Bronchial epithelial cell (primary cell): Measurements from ENCODE around the gene ASCC1. TPM values are rescaled to one million over a fixed set of nuclear protein-coding genes. Genes with fewer than 3 reads are reported as not detected.

Source experiments
- DNase-seq: peaks from one replicate; pipeline ENCODE4 v3.0.0-alpha.2; 2010; ENCODE audit warnings: low read depth
- FAIRE-seq: peaks from 2 replicates; lab custom pipeline; 2011; peaks lifted over from hg19 to GRCh38; lab: Jason Lieb, UNC
- H3K27me3 ChIP-seq: 2 replicates; pipeline ENCODE4 v1.5.1; 2011; ENCODE audit warnings: low read length; ENCODE audit not compliant: control insufficient read depth, insufficient read depth
- H3K36me3 ChIP-seq: 2 replicates; pipeline ENCODE4 v1.5.1; 2011; ENCODE audit warnings: low read length; ENCODE audit not compliant: control insufficient read depth, insufficient read depth
- H3K4me3 ChIP-seq: 2 replicates; pipeline ENCODE4 v1.5.1; 2011; ENCODE audit warnings: mild to moderate bottlenecking, low read depth, low read length, control low read depth
- total RNA-seq: library from RNA; depleted of rRNA; stranded (reverse); fragments of >200 nt; gene quantifications from 2 replicates; pipeline ENCODE4 v1.2.1, GENCODE V29; 2014
- TF ChIP-seq, protein P1 (sequence below): IDR thresholded peaks from 2 replicates; pipeline ENCODE4 v1.5.1; 2011; ENCODE audit warnings: mild to moderate bottlenecking, moderate library complexity, low read length, control low read depth, inconsistent platforms; ENCODE audit not compliant: insufficient read depth, severe bottlenecking

ASCC1 gene
- total RNA-seq, 1 donor from 2014 or later, result 22.4 TPM

DNA sequence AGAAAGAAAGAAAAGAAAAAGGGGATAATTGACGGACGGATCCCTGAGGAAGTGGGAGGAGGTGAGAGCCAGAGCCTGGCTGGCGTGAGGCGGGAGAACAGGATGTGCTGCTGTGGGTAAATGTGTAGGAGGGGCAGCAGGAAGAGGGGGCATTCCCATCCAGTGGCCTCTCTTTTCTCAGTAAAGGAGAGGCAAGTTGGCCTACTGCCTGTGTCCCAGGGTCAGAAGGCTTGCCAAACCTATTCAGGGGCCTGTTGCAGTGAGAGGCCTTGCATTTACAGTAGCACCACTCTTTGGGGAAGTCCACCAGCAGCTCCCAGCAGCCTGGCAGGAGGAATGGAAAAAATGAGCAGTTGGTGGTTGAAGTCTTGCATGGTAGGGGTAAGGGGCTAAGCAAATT, 26.6 kb upstream of the ASCC1 start:
- Histone ChIP-seq H3K27me3 (no peaks in the 10 kb centered on the region), H3K36me3 (no peaks in the 10 kb centered on the region), H3K4me3 (no peak overlapping the region)
- TF ChIP-seq, protein P1, sequence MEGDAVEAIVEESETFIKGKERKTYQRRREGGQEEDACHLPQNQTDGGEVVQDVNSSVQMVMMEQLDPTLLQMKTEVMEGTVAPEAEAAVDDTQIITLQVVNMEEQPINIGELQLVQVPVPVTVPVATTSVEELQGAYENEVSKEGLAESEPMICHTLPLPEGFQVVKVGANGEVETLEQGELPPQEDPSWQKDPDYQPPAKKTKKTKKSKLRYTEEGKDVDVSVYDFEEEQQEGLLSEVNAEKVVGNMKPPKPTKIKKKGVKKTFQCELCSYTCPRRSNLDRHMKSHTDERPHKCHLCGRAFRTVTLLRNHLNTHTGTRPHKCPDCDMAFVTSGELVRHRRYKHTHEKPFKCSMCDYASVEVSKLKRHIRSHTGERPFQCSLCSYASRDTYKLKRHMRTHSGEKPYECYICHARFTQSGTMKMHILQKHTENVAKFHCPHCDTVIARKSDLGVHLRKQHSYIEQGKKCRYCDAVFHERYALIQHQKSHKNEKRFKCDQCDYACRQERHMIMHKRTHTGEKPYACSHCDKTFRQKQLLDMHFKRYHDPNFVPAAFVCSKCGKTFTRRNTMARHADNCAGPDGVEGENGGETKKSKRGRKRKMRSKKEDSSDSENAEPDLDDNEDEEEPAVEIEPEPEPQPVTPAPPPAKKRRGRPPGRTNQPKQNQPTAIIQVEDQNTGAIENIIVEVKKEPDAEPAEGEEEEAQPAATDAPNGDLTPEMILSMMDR, result no peak
- no peak for FAIRE-seq
- no peak for DNase-seq

DNA sequence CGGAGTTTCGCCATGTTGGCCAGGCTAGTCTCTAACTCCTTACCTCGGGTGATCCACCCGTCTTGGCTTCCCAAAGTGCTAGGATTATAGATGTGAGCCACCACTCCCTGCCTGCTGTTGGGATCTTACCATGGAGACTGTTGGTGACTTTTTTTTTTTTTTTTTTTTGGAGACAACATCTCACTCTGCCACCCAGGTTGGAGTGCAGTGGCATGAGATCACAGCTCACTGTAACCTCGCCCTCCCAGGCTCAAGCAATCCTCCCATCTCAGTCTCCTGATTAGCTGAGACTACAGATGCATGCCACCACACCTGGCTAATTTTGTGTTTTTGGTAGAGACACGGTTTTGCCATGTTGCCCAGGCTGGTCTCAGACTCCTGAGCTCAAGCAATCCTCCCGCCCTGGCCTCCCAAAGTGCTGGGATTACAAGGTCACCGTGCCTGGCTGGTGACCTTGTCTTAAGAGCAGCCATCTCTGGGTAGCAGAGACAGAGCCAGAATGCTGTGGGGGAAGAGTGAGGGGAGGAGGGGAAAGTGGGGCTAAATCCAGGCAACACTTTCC, 25.7 kb upstream of the ASCC1 start:
- FAIRE-seq, result no peak
- DNase-seq, result no peak
- Histone ChIP-seq H3K27me3 (no peaks in the 10 kb centered on the region), H3K4me3 (no peak overlapping the region), H3K36me3 (no peaks in the 10 kb centered on the region)
- TF ChIP-seq, protein P1, result no peak

DNA sequence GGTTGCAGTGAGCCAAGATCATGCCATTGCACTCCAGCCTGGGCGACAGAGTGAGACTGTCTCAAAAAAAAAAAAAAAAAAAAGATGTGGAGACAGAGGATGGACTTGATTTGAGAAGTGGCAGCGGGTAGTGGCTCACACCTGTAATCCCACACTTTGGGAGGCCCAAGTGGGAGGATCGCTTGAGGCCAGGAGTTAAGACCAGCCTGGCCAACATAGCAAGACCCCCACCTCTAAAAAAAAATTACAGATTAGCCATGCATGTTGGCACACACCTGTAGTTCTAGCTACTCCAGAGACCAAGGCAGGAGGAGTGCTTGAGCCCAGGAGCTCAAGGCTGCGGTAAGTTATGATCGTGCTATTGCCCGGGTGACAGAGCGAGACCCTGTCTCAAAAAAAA, 24.3 kb upstream of the ASCC1 start:
- no peaks in the 10 kb centered on the region for H3K27me3 ChIP-seq
- DNase-seq (no peak), FAIRE-seq (no peak)
- no peaks in the 10 kb centered on the region for H3K36me3 ChIP-seq
- H3K4me3 ChIP-seq, result no peak overlapping the region
- TF ChIP-seq, protein P1, result no peak

DNA sequence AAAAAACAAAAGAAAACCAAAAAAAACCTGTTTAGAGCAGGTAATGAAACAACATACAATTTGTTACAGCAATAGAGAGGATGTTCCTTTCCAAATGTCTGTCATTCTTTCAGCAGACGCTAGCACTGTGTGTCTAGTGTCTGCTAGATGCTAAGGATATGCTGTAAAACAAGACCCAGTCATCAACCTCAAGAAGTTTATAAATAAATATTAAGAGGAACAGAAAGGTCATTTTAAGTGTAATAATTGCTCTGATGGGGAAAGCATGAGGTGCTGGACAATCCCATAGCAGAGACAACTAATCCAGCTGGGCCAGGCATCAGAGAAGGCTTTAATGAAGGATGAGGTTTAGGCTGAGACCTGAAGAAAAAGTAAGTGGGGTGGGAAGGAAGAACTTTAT, 23.3 kb upstream of the ASCC1 start:
- DNase-seq (no peak), FAIRE-seq (no peak)
- H3K27me3 ChIP-seq, result no peaks in the 10 kb centered on the region
- TF ChIP-seq, protein P1, result no peak
- no peak overlapping the region for H3K4me3 ChIP-seq
- peaks cover 2% of the 10 kb centered on the region for H3K36me3 ChIP-seq

DNA sequence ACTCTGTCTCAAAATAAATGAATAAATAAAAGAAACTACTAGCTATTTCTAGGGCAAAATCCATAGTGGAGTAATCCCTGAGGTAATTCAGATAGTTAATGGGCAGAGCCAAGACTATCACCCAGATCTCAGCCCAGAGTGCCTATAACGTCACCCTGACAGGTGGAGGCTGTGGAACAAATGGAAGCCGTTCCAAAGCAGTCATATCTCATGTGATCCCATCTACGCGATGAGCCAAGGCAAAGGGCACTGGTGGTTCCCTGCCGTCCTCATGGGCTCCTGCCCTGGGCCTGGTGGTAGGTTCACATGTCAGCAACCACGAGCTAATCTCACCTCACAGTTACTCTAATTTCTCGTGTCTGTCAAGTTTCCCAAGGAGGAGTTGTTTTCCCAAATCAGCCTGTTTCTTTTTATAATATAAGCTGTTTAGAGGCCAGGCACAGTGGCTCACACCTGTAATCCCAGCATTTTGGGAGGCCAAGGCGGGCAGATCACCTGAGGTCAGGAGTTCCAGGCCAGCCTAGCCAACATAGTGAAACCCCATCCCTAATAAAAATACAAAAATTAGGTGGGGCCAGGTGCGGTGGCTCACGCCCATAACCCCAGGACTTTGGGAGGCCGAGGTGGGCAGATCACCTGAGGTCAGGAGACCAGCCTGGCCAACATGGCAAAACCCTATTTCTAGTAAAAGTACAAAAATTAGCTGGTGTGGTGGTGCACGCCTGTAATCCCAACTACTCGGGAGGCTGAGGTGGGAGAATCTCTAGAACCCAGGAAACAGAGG, 22.5 kb upstream of the ASCC1 start:
- DNase-seq (no peak), FAIRE-seq (no peak)
- Histone ChIP-seq H3K36me3 (peaks cover 2% of the 10 kb centered on the region), H3K4me3 (no peak overlapping the region), H3K27me3 (no peaks in the 10 kb centered on the region)
- TF ChIP-seq, protein P1, result no peak
